T-helper 2 cell treated with Interferon-gamma antibody and Interleukin-4, amounts not matched to agents 100 ng/mL and 5 ng/mL, for 36 hours (primary cell): ENCODE data around the gene TAF7. TPM values are rescaled to one million over a fixed set of nuclear protein-coding genes. Genes with fewer than 3 reads are reported as not detected.
"Not testable (repeated sequence)": the region's sequence is repeated elsewhere in the genome, so short reads cannot be mapped to it uniquely, and the experiment has no call there.

Experiments
- intact Hi-C: fragments of 100-400 bp; cut with micrococcal nuclease; formaldehyde crosslinking; loops from one replicate; pipeline ENCODE4 v1.15.1; 2023
- total RNA-seq: library from RNA; stranded (reverse); gene quantifications from 2 replicates; pipeline ENCODE4 v1.2.3, GENCODE V29; 2022

TAF7 gene
- total RNA-seq, 1 donor from 2014 or later: 60.8 TPM

GRCh38 chr5:141340781-141341354, 20.3 kb upstream of the TAF7 start:
- intact Hi-C loops: not testable (repeated sequence)

- intact Hi-C loops: no loop called here
Measured at GRCh38 chr5:141338538-141339306, 18.1 kb upstream of the TAF7 start, which contains the start of gene PCDHGA2. TSS of gene PCDHGA2 (plus strand) at chr5:141338760.

DNA sequence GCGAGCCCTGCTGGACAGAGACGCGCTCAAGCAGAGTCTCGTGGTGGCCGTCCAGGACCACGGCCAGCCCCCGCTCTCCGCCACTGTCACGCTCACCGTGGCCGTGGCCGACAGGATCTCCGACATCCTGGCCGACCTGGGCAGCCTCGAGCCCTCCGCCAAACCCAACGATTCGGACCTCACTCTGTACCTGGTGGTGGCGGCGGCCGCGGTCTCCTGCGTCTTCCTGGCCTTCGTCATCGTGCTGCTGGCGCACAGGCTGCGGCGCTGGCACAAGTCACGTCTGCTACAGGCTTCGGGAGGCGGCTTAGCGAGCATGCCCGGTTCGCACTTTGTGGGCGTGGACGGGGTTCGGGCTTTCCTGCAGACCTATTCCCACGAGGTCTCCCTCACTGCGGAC, 12.0 kb upstream of the TAF7 start:
- intact Hi-C loops: not testable (repeated sequence)

DNA sequence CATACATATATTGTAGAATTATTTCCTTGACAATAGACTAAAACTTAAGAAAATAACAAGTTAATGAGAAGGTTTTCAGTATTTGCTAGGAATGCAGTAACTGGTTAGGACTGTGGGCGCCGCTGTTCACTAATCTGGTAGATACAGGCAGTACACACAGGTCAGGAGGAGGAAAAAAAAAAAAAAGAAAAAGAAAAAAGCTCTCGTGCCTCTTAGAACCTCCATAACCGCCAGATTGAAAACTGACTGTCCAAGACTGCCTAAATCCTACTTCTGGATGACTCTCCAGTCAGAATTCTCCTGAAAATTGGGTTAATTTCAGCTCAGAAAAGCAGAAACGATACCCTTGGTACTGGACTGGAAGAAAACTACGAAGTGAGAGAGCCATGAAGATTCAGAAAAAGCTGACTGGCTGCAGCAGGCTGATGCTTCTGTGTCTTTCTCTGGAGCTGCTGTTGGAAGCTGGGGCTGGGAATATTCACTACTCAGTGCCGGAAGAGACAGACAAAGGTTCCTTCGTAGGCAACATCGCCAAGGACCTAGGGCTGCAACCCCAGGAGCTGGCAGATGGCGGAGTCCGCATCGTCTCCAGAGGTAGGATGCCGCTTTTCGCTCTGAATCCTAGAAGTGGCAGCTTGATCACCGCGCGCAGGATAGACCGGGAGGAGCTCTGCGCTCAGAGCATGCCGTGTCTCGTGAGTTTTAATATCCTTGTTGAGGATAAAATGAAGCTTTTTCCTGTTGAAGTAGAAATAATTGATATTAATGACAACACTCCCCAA, 9.9 kb upstream of the TAF7 start, which contains the start of gene PCDHGA1:
PCDHGA1 (plus strand) TSS at position 216 of the 782 bp plus-strand sequence.
- intact Hi-C loops: no loop called here

GRCh38 chr5:141328231-141328630, 7.6 kb upstream of the TAF7 start:
- intact Hi-C loops: no loop called here

DNA sequence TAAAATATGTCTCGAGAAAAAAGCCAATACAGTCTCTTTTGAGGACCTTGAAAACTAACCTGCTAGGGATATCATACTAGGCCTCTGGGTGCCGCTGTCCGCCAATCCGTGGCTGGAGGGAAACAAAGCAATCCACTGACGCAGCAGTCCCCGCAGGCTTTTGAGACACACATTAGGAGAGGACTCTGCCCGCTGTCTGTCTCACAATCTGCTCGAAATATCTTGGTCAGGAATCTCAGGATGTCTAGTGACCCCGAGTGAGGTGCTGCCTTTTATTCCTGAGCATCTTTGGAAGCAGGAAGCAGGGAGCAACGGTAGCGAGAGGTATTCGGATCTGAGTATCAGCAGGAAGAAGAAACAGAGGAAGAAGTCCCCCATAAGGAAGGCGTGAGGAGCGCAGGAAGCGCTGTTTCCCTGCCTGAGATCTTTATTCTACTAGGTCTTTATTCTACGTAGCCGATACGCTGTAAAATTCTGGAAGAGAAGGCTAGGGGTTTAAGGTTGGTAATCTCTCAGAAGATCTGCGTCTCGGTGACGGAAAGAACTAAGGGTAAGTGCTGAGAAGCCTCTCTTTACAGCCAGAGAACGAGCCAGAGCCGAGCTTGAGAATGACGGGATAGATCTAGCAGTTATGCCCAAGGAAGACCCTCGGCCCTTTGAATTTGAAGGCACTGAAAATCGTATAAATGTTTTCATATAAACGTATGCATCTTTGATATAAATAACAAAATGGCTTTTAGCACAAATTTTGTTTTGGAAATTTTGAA, 5.7 kb upstream of the TAF7 start:
- intact Hi-C loops: no loop called here

GRCh38 chr5:141322261-141322660, 1.7 kb upstream of the TAF7 start:
- intact Hi-C loops: loop anchor here (5.0 kb wide), 1 partner anchor 90 kb away; the partner anchor contains the start of gene PCDHGA10

GRCh38 chr5:141319699-141320098, 885 bp downstream of the TAF7 start:
- intact Hi-C loops: loop anchor here (1.0 to 5.0 kb wide), 6 partner anchors 93 to 673 kb away; partner anchors contain the start of genes IK, NDUFA2 and PCDHGA10

DNA sequence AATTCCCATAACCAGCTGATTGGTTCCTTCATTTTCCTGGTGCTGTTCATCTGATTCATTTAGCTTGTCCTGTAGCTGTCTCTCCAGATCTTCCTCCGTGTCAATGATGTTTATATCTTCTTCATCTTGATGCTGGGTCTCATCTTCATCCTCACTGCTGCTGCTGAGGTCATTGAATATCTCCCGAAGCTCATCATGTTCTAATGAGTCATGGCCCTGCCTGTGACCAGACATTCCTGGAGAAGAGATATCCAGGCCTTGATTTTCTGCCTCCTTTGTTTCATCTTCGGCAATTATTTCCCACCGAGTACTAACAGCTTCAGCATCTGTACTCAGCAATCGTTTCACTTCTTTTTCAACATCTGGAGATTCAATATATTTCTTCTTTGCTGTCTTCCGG, 1.4 kb downstream of the TAF7 start:
- intact Hi-C loops: no loop called here

DNA sequence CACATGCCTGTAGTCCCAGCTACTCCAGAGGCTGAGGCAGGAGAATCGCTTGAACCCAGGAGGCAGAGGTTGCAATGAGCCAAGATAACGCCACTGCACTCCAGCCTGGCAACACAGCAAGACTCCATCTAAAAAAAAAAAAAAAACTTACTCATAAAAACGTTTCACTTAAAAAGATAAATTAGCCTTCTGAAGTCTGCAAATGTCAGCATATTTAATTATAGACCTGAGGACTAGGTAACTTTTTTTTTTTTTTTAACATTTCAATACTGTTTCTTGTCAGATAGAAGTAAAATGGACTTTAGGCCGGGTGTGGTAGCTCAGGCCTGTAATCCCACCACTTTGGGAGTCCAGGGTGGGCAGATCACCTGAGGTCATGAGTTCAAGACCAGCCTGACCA, 3.6 kb downstream of the TAF7 start:
- intact Hi-C loops: not testable (repeated sequence)

- intact Hi-C loops: no loop called here
Measured at GRCh38 chr5:141313711-141314110, 6.9 kb downstream of the TAF7 start.

- intact Hi-C loops: no loop called here
Measured at GRCh38 chr5:141306630-141307029, 14.0 kb downstream of the TAF7 start.

GRCh38 chr5:141303756-141304155, 16.8 kb downstream of the TAF7 start, which contains the start of gene SLC25A2:
TSS of gene SLC25A2 (minus strand) at chr5:141304049. CDS start at chr5:141303865, 184 bp downstream.
- intact Hi-C loops: no loop called here

GRCh38 chr5:141298376-141298775, 22.2 kb downstream of the TAF7 start:
- intact Hi-C loops: no loop called here

DNA sequence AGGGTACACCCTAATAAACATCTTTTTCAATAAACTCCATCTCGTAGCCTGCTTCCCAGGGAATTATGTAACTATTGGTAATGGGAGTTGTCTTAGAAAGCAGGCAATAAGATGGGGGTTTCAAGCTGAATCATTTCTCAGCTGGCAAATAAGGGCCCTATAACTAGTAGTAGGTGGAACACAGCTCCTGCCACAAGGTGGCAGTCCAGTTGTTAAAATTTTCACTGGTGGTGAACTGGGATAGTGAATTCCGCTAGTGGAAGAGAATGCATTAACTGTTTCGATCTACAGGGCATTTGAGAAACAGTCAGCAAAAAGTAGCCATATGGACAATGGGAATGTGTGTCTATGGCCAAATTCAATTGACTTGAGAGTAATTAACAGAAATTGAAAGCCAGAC, 47.7 kb downstream of the TAF7 start:
- intact Hi-C loops: no loop called here

GRCh38 chr5:141269195-141269594, 51.4 kb downstream of the TAF7 start:
- intact Hi-C loops: no loop called here

Other genes with a start within 250 kb of the TAF7 start
- 0.09 and 0.14 TPM in 2 replicates for gene PCDHB2, start 226.2 kb downstream of the TAF7 start, total RNA-seq
- gene PCDHB3, start 220.3 kb downstream of the TAF7 start, total RNA-seq: not detected in 2 replicates
- gene PCDHB4, start 199.0 kb downstream of the TAF7 start, total RNA-seq: not detected in 2 replicates
- gene PCDHB5, start 185.6 kb downstream of the TAF7 start, total RNA-seq: not detected in 2 replicates
- gene PCDHB6, start 170.7 kb downstream of the TAF7 start, total RNA-seq: not detected in 2 replicates
- gene PCDHB7, start 148.1 kb downstream of the TAF7 start, total RNA-seq: not detected in 2 replicates
- not detected in 2 replicates for gene PCDHB8, start 143.0 kb downstream of the TAF7 start, total RNA-seq
- gene PCDHB16, start 138.4 kb downstream of the TAF7 start, total RNA-seq: not detected in 2 replicates
- not detected in 2 replicates for gene PCDHB9, start 133.6 kb downstream of the TAF7 start, total RNA-seq
- gene PCDHB10, start 128.4 kb downstream of the TAF7 start, total RNA-seq: not detected in 2 replicates
- not detected in 2 replicates for gene PCDHB11, start 121.2 kb downstream of the TAF7 start, total RNA-seq
- not detected in 2 replicates for gene PCDHB12, start 112.1 kb downstream of the TAF7 start, total RNA-seq
- gene PCDHB13, start 106.9 kb downstream of the TAF7 start, total RNA-seq: not detected in 2 replicates
- gene PCDHB14, start 97.4 kb downstream of the TAF7 start, total RNA-seq: not detected in 2 replicates
- not detected in 2 replicates for gene PCDHB15, start 75.4 kb downstream of the TAF7 start, total RNA-seq
- gene SLC25A2, start 16.7 kb downstream of the TAF7 start, total RNA-seq: 0.25 and 0.59 TPM in 2 replicates
- gene PCDHGA1, start 9.7 kb upstream of the TAF7 start, total RNA-seq: 0.09 TPM in 2 replicates
- 0.14 and 0.23 TPM in 2 replicates for gene PCDHGA2, start 18.0 kb upstream of the TAF7 start, total RNA-seq
- gene PCDHGA3, start 23.0 kb upstream of the TAF7 start, total RNA-seq: 0.23 and 0.34 TPM in 2 replicates
- gene PCDHGB1, start 29.3 kb upstream of the TAF7 start, total RNA-seq: 0.18 and 0.20 TPM in 2 replicates
- gene PCDHGA4, start 34.2 kb upstream of the TAF7 start, total RNA-seq: 0.43 and 0.45 TPM in 2 replicates
- gene PCDHGB2, start 39.2 kb upstream of the TAF7 start, total RNA-seq: 0.93 and 1.0 TPM in 2 replicates
- gene PCDHGA5, start 43.4 kb upstream of the TAF7 start, total RNA-seq: 0.41 and 0.55 TPM in 2 replicates
- 0.59 and 0.93 TPM in 2 replicates for gene PCDHGB3, start 49.5 kb upstream of the TAF7 start, total RNA-seq
- 0.57 and 0.70 TPM in 2 replicates for gene PCDHGA6, start 53.1 kb upstream of the TAF7 start, total RNA-seq
- gene PCDHGA7, start 62.0 kb upstream of the TAF7 start, total RNA-seq: 0.30 TPM in 2 replicates
- gene PCDHGB4, start 66.9 kb upstream of the TAF7 start, total RNA-seq: 0.18 and 0.23 TPM in 2 replicates
- 0.18 TPM in 2 replicates for gene PCDHGA8, start 71.8 kb upstream of the TAF7 start, total RNA-seq
- gene PCDHGB5, start 77.2 kb upstream of the TAF7 start, total RNA-seq: 0.55 and 0.61 TPM in 2 replicates
- 0.25 and 0.34 TPM in 2 replicates for gene PCDHGA9, start 82.0 kb upstream of the TAF7 start, total RNA-seq
- gene PCDHGB6, start 87.2 kb upstream of the TAF7 start, total RNA-seq: 0.25 and 0.41 TPM in 2 replicates
- 0.34 and 0.41 TPM in 2 replicates for gene PCDHGA10, start 92.2 kb upstream of the TAF7 start, total RNA-seq
- 0.20 and 0.39 TPM in 2 replicates for gene PCDHGB7, start 96.9 kb upstream of the TAF7 start, total RNA-seq
- gene PCDHGA11, start 100.3 kb upstream of the TAF7 start, total RNA-seq: 0.11 and 0.25 TPM in 2 replicates
- gene PCDHGA12, start 109.7 kb upstream of the TAF7 start, total RNA-seq: 0.16 and 0.18 TPM in 2 replicates
- gene PCDHGC3, start 155.2 kb upstream of the TAF7 start, total RNA-seq: 0.07 and 0.18 TPM in 2 replicates
- 0.05 TPM in 1 of 2 replicates, not detected in the other for gene PCDHGC4, start 164.2 kb upstream of the TAF7 start, total RNA-seq
- not detected in 2 replicates for gene PCDHGC5, start 168.3 kb upstream of the TAF7 start, total RNA-seq